ENCODE results near the gene HAX1.
"Not testable (repeated sequence)": the region's sequence is repeated elsewhere in the genome, so short reads cannot be mapped to it uniquely, and the experiment has no call there.

Gene HAX1

DNA sequence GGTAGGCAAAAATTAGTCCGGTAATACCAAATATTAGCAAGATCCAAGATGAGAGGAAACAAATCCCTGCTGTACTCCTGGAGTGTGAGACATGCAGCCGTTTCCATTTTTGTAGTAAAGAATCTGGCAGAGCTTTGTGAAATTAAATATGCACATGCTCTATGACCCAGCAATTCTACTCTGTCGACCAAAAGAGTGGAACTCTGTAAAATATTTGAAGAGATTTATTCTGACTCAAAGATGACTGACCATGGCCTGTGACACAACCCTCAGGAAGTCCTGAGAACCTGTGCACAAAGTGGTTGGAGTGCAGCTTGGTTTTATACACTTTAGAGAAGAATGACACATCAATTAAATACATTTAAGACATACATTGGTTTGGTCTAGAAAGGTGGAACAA is 16.2 kb downstream of the HAX1 start:
- DNase-seq = no peak

DNA sequence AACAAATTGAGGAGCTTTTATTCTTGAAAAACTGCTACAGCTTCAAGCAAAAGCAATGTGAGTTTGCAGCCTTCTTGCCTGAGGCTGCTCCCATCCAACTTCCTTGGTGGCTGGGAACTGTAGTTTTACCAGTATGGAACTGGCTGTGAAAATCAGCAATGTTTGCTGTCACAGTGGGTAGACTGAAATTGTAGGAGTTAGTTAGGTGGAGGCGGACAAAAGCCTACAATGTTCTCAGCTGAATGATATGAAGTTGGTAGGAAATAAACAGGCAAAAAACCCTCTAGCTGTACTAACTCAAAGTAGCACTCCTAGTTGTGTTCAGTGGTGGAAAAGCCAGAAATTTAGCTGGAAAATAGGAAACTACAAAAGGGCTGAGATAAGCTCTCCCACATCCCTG is 18.5 kb downstream of the HAX1 start:
- no peak for DNase-seq

DNA sequence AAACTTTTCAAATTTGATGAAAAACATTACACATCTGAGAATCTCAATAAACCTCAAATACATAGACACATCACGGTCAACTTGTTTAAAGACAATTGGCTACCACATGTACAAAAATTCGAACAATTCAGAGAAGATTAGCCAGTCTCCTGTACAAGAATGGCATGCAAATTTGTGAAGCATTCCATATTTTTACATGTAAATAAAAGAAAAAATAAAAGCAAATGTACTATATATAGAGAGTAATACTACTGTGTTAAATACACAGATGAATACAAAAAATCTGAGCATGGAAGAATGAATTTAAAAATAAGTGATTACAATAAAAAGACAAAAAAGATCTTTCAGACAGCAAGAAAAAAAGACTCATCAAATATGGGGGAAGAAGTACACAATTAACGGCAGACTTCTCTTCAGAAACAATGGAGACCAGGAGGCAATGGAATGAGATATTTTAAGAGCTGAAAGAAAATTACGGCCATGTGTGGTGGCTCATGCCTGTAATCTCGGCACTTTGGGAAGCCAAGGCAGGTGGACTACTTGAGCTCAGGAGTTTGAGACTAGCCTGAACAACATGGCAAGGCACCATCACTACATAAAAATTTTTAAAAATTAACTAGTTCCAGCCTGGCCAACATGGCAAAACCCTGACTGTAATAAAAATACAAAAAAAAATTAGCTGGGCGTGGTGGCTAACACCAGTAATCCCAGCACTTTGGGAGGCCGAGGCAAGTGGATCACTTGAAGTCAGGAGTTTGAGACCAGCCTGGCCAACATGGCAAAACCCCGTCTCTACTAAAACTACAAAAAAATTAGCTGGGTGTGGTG is 23.2 kb downstream of the HAX1 start:
- DNase-seq = no peak

DNA sequence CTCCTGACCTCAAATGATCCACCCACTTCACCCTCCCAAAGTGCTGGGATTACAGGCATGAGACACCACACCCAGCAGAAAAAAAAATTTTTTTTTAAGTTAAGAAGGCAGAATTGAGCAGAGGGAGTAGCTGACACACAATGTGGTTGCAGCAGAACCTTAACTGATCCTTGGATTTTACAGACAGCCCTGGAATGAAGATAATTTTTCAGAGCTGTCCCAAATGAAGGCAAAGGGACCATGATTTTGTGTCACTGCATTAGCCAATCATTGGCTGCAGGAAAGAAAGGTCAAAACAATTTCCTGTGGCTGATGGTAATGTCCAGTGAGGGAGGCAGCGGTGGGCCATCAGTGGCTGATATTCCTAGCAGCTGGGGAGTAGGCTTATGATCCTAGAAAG is 29.2 kb downstream of the HAX1 start:
- DNase-seq = no peak

DNA sequence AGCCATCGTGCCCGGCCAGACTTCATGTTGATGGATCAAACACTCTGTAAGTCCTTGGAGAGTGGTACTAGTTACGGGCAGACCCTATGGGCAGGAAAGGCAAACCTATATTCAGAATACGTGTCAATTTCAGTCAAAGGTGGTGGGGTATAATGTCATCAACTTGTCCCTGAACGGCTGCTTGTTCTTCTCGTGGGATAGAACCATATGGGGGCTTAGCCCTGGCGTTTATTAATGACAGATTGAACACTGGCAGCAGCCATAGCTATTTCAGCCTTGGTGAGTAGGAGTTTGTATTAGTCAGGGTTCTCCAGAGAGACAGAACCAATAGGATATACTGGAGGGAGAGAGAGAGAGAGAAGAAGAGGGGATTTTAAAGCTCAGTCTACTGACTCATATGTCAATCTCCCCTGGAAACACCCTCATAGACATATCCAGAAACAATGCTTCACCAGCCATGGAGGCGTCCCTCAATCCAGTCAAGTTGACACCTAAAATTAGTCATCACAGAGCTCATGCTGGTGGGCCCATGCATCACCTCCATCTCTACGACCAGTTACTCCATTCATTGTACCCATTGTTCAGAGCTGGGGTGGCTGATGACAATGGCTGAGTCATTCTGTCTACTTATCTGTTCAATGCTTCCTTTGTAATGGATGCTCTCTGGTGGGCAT is 32.4 kb downstream of the HAX1 start:
- no peak for DNase-seq

GRCh38 chr1:154306151-154306550 is 33.7 kb downstream of the HAX1 start:
- no peak for DNase-seq

DNA sequence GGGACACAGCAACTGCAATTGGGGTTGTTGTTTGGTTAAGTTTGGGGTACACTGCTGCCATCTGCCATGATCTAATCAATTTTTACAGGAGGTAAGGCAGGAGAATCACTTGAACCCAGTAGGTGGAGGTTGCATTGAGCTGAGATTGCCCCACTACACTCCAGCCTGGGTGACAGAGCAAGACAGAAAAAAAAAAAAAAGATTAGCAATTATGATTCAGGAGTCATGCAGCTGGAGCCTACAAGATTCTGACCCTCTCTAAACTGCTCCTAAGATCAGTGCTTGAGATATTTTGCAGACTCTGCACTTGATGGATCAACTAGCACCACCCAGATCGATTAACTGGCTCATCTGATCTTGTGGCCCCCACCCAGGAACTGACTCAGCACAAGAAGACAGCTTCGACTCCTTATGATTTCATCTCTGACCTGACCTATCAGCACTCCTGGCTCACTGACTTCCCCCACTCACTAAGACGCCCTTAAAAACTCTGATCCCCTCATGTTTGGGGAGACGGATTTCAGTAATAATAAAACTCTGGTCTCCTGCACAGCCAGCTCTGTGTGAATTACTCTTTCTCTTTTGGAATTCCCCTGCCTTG is 35.3 kb downstream of the HAX1 start:
- DNase-seq = not testable (repeated sequence)

DNA sequence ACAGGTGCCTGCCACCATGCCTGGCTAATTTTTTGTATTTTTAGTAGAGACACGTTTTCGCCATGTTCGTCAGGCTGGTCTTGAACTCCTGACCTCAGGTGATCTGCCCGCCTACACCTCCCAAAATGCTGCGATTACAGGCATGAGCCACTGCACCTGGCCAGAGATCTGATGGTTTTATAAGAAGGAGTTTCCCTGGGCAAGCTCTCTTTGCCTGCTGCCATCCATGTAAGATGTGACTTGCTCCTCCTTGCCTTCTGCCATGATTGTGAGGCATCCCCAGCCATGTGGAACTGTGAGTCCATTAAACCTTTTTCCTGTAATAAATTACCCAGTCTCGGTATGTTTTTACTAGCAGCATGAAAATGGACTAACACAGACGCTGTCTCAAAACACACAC is 36.7 kb downstream of the HAX1 start:
- DNase-seq = not testable (repeated sequence)

GRCh38 chr1:154312229-154313065 is 40.0 kb downstream of the HAX1 start:
- DNase-seq = not testable (repeated sequence)

DNA sequence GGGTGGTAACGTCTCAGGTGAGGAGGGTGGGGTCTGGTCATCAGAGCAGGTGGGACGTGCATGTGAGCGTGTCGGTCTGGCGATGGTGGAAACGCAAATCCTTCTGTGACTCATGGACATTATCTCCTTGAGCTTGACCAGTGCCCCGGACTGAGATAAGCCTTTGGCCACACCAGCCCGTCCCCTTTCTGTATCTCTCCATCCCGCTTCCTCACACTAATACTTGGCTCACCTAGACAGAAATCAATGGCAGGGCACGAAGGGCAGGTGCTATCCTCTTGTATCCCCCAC is 40.6 kb downstream of the HAX1 start:
- DNase-seq = no peak

- DNase-seq = not testable (repeated sequence)
Measured at GRCh38 chr1:154314226-154314625, 41.8 kb downstream of the HAX1 start.

- DNase-seq = no peak
Measured at GRCh38 chr1:154316704-154317103, 44.3 kb downstream of the HAX1 start.

DNA sequence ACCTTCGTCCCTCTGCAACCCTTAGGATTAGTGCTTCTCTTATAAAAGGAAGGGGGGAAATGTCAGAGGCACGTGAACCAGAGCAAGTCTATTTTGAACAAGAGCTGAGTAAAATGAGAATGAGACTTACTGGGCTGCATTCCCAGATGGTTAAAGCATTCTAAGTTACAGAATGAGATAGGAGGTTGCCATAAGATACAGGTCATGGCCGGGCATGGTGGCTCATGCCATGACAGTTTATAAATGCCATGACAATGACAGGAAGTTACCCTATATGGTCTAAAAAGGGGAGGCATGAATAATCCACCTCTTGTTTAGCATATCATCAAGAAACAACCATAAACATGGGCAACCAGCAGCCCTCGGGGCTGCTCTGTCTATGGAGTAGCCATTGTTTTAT is 46.0 kb downstream of the HAX1 start:
- no peak for DNase-seq

GRCh38 chr1:154320882-154321608 is 48.6 kb downstream of the HAX1 start, which contains the start of gene AQP10:
TSS of gene AQP10 (plus strand) at chr1:154321093. CDS start at chr1:154321156, 63 bp downstream.
- DNase-seq = no peak

GRCh38 chr1:154321609-154321934 is 49.1 kb downstream of the HAX1 start:
- DNase-seq = not testable (repeated sequence)

- no peak for DNase-seq
Measured at GRCh38 chr1:154323493-154323892, 51.1 kb downstream of the HAX1 start.

DNA sequence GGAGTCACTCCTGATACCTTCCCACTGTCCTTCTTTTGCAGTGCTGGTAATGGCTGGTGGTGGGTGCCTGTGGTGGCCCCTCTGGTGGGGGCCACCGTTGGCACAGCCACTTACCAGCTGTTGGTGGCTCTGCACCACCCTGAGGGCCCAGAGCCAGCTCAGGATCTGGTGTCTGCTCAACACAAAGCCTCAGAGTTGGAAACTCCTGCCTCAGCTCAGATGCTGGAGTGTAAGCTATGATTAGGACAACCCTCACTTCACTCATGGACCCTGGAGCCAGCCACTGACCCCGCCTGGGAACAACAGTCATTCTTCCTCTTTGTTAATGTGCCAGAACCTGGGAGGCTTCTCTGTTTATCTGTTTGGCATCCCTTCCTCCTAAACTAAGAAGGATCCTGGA is 51.8 kb downstream of the HAX1 start:
- no peak for DNase-seq

GRCh38 chr1:154324669-154325582 is 52.5 kb downstream of the HAX1 start, which contains the start of gene ATP8B2:
TSS of gene ATP8B2 (plus strand) at chr1:154325525. CDS start at chr1:154328142, 2,617 bp downstream.
- peak; percentile 92 for DNase-seq

Data from left hindlimb (tissue), 1 donor.